A549 (cell line): Measurements from ENCODE around the gene HOXD9. TPM values are rescaled to one million over a fixed set of nuclear protein-coding genes. Genes with fewer than 3 reads are reported as not detected.

Experiments used
- ATAC-seq, 2 experiments: fragments of 200-7000 bp in 1 of 2; fragments of >200 bp in 1 of 2; cut with Nextera tagmentation in 1 of 2; cut with Tn5 transposase in 1 of 2; 3 replicates each; pipeline versions ENCODE4 v1.8.0 to v1.9.1; 2018 to 2020; ENCODE audit warnings: mild to moderate bottlenecking in 1 of 2, moderate library complexity in 1 of 2
- CTCF ChIA-PET: fragments of 300-600 bp; sonication (Branson Sonifier 250); formaldehyde crosslinking; extraction: SDS; loops from one replicate; lab custom pipeline; 2021; ENCODE audit warnings: antibody characterized with exemption, inconsistent platforms; lab: Yijun Ruan, JAX
- POLR2A ChIA-PET: fragments of 350-600 bp; formaldehyde crosslinking; extraction: SDS; loops from one replicate; lab custom pipeline; 2021; ENCODE audit warnings: antibody characterized with exemption, inconsistent platforms; lab: Yijun Ruan, JAX
- DNase-seq, 2 experiments: peaks; one replicate each; pipeline versions ENCODE4 v3.0.0 to v3.0.0-alpha.2; 2011 to 2016; ENCODE audit warnings: low read depth in 1 of 2, low spot score in 1 of 2
- FAIRE-seq: peaks from 2 replicates; lab custom pipeline; 2011; peaks lifted over from hg19 to GRCh38; lab: Jason Lieb, UNC
- H3K27ac ChIP-seq, 2 experiments: fragments of >200 bp; sonication (Bioruptor Twin); formaldehyde crosslinking; 3 replicates each; pipeline ENCODE4 v1.5.1; 2016 to 2017
- H3K4me1 ChIP-seq: fragments of >200 bp; sonication (Bioruptor Twin); formaldehyde crosslinking; 3 replicates; pipeline ENCODE4 v1.6.1; 2016
- H3K4me2 ChIP-seq: fragments of >200 bp; sonication (Bioruptor Twin); formaldehyde crosslinking; 3 replicates; pipeline ENCODE4 v1.6.1; 2016
- H3K4me3 ChIP-seq: fragments of >200 bp; sonication (Bioruptor Twin); formaldehyde crosslinking; 3 replicates; pipeline ENCODE4 v1.5.1; 2016
- H3K9me3 ChIP-seq: fragments of >200 bp; sonication (Bioruptor Twin); formaldehyde crosslinking; 3 replicates; pipeline ENCODE4 v1.6.1; 2016
- BCL3 ChIP-seq: fragments of >200 bp; sonication (Bioruptor Twin); formaldehyde crosslinking; IDR thresholded peaks from 3 replicates; pipeline ENCODE4 v1.6.1; 2016
- CHD4 ChIP-seq: fragments of 200-600 bp; sonication (generic); IDR thresholded peaks from 2 replicates; pipeline ENCODE4 v1.6.1; 2016; ENCODE audit warnings: antibody characterized with exemption, mild to moderate bottlenecking, borderline replicate concordance
- CTCF ChIP-seq: fragments of >200 bp; sonication (Bioruptor Twin); formaldehyde crosslinking; IDR thresholded peaks from 3 replicates; pipeline ENCODE4 v1.5.1; 2016
- EHMT2 ChIP-seq: fragments of 200-600 bp; sonication (generic); IDR thresholded peaks from 2 replicates; pipeline ENCODE4 v1.6.1; 2016; ENCODE audit warnings: antibody characterized with exemption, low read depth, mild to moderate bottlenecking, moderate library complexity
- ELK1 ChIP-seq: fragments of 150-350 bp; IDR thresholded peaks from 2 replicates; pipeline ENCODE4 v1.6.1; 2014; ENCODE audit warnings: low read depth, mild to moderate bottlenecking, low read length
- ESRRA ChIP-seq: fragments of 150-350 bp; IDR thresholded peaks from 2 replicates; pipeline ENCODE4 v1.6.1; 2014; ENCODE audit warnings: mild to moderate bottlenecking, low read length, borderline replicate concordance
- HEYL ChIP-seq: fragments of 250-450 bp; sonication (Bioruptor Pico); IDR thresholded peaks from 2 replicates; pipeline ENCODE4 v1.8.0; 2021; ENCODE audit warnings: mild to moderate bottlenecking, moderate library complexity
- HOXA7 ChIP-seq: fragments of 250-450 bp; sonication (Bioruptor Pico); IDR thresholded peaks from 2 replicates; pipeline ENCODE4 v1.5.0; 2020; ENCODE audit warnings: mild to moderate bottlenecking, moderate library complexity
- JUNB ChIP-seq: fragments of >200 bp; sonication (Bioruptor Twin); formaldehyde crosslinking; IDR thresholded peaks from 2 replicates; pipeline ENCODE4 v1.6.1; 2016
- MAFK ChIP-seq: fragments of 450-650 bp; IDR thresholded peaks from 2 replicates; pipeline ENCODE4 v1.6.1; 2014; ENCODE audit not compliant: partially characterized antibody
- NFE2L2 ChIP-seq: fragments of 150-350 bp; conservative IDR thresholded peaks from 2 replicates; pipeline ENCODE4 v1.6.1; 2014; ENCODE audit warnings: low read length
- POLR2A ChIP-seq: IDR thresholded peaks from 2 replicates; pipeline ENCODE4 v1.6.1; 2012; ENCODE audit warnings: mild to moderate bottlenecking, low read length
- RAD21 ChIP-seq, 2 experiments: fragments of >200 bp in 1 of 2; sonication (Bioruptor Twin) in 1 of 2; formaldehyde crosslinking in 1 of 2; IDR thresholded peaks in 1 of 2; conservative IDR thresholded peaks in 1 of 2; 2 replicates in 1 of 2; 3 replicates in 1 of 2; pipeline ENCODE4 v1.6.1; 2012 to 2018; ENCODE audit warnings: inconsistent platforms in 1 of 2
- RFX5 ChIP-seq: fragments of 450-650 bp; IDR thresholded peaks from 2 replicates; pipeline ENCODE4 v1.7.1; 2014; ENCODE audit warnings: antibody characterized with exemption, mild to moderate bottlenecking, moderate library complexity
- TFCP2L1 ChIP-seq: fragments of 250-450 bp; sonication (Bioruptor Pico); IDR thresholded peaks from 2 replicates; pipeline ENCODE4 v1.5.0; 2021; ENCODE audit warnings: mild to moderate bottlenecking
- ZC3H11A ChIP-seq: fragments of 450-650 bp; IDR thresholded peaks from 2 replicates; pipeline ENCODE4 v1.6.1; 2014; ENCODE audit warnings: antibody characterized with exemption, mild to moderate bottlenecking
- WGBS: methylation state at CpG from one replicate; pipeline ENCODE4 v1.1.6; 2017; ENCODE audit errors: missing lambda C conversion rate; 5-methylcytosine and 5-hydroxymethylcytosine counted together
- polyA plus RNA-seq, 4 experiments: library from polyadenylated mRNA; depleted of rRNA in 3 of 4; stranded (reverse); fragments of >200 nt; fragmentation: RNase III in 1 of 4; extraction: RNeasy Plus Mini Kit Qiagen cat#74134 plus additional on column Dnase treatment in 1 of 4; gene quantifications; 2 replicates in 3 of 4; 3 replicates in 1 of 4; pipeline ENCODE4 v1.2.3, GENCODE V29; 2011 to 2017

The HOXD9 gene
- polyA plus RNA-seq, 2 of the 4 experiments (the other 2 are of a cell fraction), result 0.45 to 1.0 TPM

- 89% methylated on average over 45 of the region's 48 CpGs for WGBS
- POLR2A ChIA-PET, result no interaction called here
- CTCF ChIA-PET, result interaction anchor here (2.6 kb wide), 1 partner anchor 13 kb away, joined by 22 read pairs; no protein-coding TSS in a partner anchor
- Histone ChIP-seq H3K4me1 (no peaks in the 10 kb centered on the region), H3K4me2 (no peak overlapping the region), H3K9me3 (no peaks in the 10 kb centered on the region), H3K4me3 (no peak overlapping the region), H3K27ac (no peak overlapping the region)
- no peak for TF ChIP-seq TFCP2L1 (CRISPR knock-in tag)
- ATAC-seq (no peak), FAIRE-seq (no peak), DNase-seq (no peak)
Measured at GRCh38 chr2:176152350-176153181, 30.0 kb downstream of the HOXD9 start.

- no peak for FAIRE-seq
Measured at GRCh38 chr2:176154576-176155252, 32.2 kb downstream of the HOXD9 start.

More at GRCh38 chr2:176154576-176155252, 32.2 kb downstream of the HOXD9 start:
- TF ChIP-seq HEYL (CRISPR knock-in tag) (no peak), ESRRA (no peak), RAD21 (conservative IDR thresholded peaks at IDR 0.05 in 1 of 2, IDR thresholded peaks at IDR 0.05 in 1 of 2) (no peak), POLR2A (no peak), JUNB (no peak), ELK1 (no peak), HOXA7 (CRISPR knock-in tag) (no peak), MAFK (no peak), RFX5 (no peak), EHMT2 (no peak), BCL3 (no peak), ZC3H11A (no peak), NFE2L2 (no peak), CHD4 (no peak), CTCF (no peak)
- H3K9me3 ChIP-seq, result no peaks in the 10 kb centered on the region
- ATAC-seq (no peak), DNase-seq (no peak)
- H3K27ac ChIP-seq, result no peak overlapping the region
- CTCF ChIA-PET, result interaction anchor here (0.7 to 2.4 kb wide), 6 partner anchors 14 to 1455 kb away, joined by 3 to 16 read pairs (median 4); no protein-coding TSS in a partner anchor
- no peak overlapping the region for H3K4me2 ChIP-seq
- POLR2A ChIA-PET, result no interaction called here
- no peaks in the 10 kb centered on the region for H3K4me1 ChIP-seq
- WGBS, result 87% methylated on average over 11 of the region's 11 CpGs
- H3K4me3 ChIP-seq, result no peak overlapping the region
